ENCODE data around the gene NF2.

Gene NF2

DNA sequence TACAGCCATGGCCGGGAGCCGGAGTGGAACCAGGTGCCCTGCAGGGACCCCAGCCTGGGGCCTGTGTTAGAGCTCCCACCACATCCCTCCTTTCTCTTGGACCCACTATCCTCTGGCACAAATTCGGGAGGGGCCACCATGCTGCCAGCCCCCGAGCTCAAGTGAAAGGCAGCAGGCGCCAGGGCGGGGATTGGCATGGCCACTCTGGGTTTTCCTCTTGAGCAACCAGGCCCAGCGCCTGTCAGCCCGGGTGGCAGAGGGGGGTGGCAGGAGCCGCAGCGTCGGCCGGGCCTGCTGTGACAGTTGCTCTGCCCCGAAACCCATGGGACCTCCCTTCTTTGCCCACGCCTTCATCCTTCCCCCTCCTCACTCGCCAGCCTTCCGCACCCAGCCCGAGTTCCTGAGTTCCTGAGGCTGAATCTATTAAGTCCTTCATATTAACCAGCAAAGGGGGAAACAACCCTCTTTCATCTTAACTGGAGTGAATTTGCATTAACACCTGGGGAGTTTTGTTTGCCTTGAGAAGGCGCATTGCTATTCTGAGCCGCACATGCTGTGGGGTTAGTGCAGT is 99.6 kb downstream of the NF2 start:
- DNase-seq: no peak
- H3K4me3 ChIP-seq (ENCODE audit: low read depth, low read length): no peak overlapping the region
- peaks cover 61% of the 10 kb centered on the region for H3K4me1 ChIP-seq

DNA sequence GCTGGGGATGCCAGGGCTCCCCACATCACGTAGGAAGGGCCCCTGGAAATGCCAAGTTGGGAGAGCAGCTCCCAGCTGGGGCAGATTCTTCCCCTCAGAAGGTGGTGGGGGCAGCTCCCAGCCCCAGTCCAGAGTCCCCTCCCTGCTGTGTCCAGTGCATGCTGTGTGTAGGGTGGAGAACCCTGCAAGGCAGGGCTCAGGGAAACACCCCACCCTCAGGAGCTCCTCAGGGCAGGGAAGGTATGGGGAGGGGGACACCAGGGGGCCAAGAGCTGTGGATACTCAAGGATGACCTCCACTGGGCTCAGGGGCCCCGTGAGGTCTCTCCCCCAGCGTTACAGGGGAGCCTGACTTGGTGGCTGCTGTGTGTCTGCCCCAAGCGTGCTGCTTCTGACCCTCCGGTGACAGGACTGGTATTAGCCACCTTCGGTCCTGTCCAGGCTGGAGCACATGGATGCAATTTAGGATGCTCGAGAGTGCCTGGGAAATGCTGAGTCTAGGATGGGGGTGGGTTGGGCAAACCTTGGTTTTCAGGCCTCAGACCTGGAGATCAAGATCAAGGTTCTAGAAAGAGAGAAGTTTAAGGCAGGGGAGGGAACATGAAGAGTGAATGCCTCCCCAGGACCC is 100.2 kb downstream of the NF2 start:
- Histone ChIP-seq H3K9me3 (no peaks in the 10 kb centered on the region), H3K27me3 (no peaks in the 10 kb centered on the region), H3K4me1 (peaks cover 61% of the 10 kb centered on the region), H3K36me3 (no peaks in the 10 kb centered on the region), H3K4me3 (ENCODE audit: low read depth, low read length) (no peak overlapping the region)
- TF ChIP-seq, protein P1, sequence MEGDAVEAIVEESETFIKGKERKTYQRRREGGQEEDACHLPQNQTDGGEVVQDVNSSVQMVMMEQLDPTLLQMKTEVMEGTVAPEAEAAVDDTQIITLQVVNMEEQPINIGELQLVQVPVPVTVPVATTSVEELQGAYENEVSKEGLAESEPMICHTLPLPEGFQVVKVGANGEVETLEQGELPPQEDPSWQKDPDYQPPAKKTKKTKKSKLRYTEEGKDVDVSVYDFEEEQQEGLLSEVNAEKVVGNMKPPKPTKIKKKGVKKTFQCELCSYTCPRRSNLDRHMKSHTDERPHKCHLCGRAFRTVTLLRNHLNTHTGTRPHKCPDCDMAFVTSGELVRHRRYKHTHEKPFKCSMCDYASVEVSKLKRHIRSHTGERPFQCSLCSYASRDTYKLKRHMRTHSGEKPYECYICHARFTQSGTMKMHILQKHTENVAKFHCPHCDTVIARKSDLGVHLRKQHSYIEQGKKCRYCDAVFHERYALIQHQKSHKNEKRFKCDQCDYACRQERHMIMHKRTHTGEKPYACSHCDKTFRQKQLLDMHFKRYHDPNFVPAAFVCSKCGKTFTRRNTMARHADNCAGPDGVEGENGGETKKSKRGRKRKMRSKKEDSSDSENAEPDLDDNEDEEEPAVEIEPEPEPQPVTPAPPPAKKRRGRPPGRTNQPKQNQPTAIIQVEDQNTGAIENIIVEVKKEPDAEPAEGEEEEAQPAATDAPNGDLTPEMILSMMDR (IDR thresholded peaks at IDR 0.05; ENCODE audit: low read depth, low read length): no peak
- DNase-seq: no peak

More for the DNA sequence above, 99.6 kb downstream of the NF2 start:
- no peaks in the 10 kb centered on the region for H3K9me3 ChIP-seq
- TF ChIP-seq, protein P1 (IDR thresholded peaks at IDR 0.05; ENCODE audit: low read depth, low read length): no peak
- H3K36me3 ChIP-seq: no peaks in the 10 kb centered on the region
- no peaks in the 10 kb centered on the region for H3K27me3 ChIP-seq

DNA sequence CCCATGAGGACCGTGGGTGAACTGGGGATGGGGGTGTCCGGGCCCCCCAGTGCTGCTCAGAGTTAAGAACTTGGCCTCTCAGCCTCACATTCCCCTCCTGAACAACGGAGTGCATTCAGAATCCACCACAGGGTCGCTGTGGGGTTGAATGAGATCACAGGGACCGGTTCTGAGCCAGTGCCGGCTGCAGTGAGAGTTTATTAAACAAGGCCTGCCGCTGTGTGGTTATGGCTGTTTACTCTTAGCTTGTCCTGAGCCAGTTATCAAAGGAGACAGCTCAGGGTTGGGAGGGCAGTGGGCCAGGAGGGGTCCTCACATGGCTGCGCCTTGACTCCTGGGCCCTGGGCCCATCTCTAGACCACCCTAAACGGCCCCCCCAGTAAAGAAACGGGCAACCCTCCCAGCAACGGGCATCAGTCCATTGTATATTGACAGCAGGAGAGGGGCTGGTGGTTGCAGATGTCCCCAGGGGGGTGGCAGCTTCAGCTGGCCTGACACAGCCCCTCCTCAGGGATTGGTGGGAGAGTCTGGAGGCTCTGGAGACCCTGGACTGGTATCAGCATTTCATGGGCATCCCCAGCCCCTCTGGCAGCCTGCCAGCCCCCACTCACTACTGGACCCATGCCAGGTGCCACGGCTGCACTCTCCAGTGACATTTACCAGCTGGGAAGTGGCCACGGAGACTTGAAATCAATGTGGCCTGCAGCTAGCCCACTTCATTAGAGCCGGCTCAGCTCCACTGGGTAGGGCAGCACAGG is 101.3 kb downstream of the NF2 start:
- no peak overlapping the region for H3K4me3 ChIP-seq (ENCODE audit: low read depth, low read length)
- H3K27me3 ChIP-seq: no peaks in the 10 kb centered on the region
- H3K4me1 ChIP-seq: peaks cover 61% of the 10 kb centered on the region
- no peaks in the 10 kb centered on the region for H3K9me3 ChIP-seq
- TF ChIP-seq, protein P1 (IDR thresholded peaks at IDR 0.05; ENCODE audit: low read depth, low read length): no peak
- peak; percentile 86 for DNase-seq
- no peaks in the 10 kb centered on the region for H3K36me3 ChIP-seq

DNA sequence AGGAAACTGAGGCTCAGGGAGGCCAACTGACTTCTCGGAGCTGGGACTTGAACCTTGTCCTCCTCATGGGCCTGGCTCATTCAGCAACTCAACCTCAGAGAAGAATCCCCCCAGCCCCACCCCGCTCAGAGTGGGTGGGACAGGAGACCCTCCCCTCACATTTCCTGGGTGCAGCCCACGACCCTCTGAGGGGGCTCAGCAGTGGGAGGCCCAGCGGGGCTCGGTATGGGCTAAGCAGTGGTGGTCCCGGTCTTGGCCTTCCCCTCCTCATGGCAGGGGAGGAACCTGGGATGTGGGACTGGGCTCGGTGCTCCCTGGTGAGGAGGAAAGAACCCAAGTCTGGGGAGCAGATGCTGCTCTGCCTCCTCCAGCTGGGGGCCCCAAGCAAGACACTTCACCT is 102.2 kb downstream of the NF2 start:
- Histone ChIP-seq H3K4me3 (ENCODE audit: low read depth, low read length) (no peak overlapping the region), H3K4me1 (peaks cover 58% of the 10 kb centered on the region), H3K9me3 (no peaks in the 10 kb centered on the region), H3K36me3 (no peaks in the 10 kb centered on the region), H3K27me3 (no peaks in the 10 kb centered on the region)
- TF ChIP-seq, protein P1 (IDR thresholded peaks at IDR 0.05; ENCODE audit: low read depth, low read length): no peak
- DNase-seq: no peak

DNA sequence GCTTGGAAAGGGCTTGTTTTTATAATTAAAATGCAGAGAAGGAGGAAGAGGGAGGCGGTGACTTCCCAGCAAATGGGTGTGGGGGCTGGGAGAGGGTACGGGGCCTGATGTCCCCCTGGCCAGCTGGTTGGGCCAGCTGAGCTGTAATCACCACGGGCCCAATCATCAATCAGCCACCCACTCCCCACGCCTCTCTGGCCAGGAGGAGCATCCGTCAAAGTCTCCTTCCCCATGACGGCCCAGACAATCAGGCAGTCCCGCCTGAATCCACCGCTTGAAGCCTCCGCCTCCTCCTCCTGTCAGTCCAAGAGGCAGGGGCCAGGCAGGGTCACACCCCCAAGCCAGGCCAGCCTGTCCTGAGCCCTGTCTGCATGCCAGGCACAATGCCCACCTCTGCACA is 103.1 kb downstream of the NF2 start:
- H3K27me3 ChIP-seq: no peaks in the 10 kb centered on the region
- no peaks in the 10 kb centered on the region for H3K36me3 ChIP-seq
- peak; percentile 55 for DNase-seq
- no peak overlapping the region for H3K4me3 ChIP-seq (ENCODE audit: low read depth, low read length)
- H3K9me3 ChIP-seq: no peaks in the 10 kb centered on the region
- TF ChIP-seq, protein P1 (IDR thresholded peaks at IDR 0.05; ENCODE audit: low read depth, low read length): no peak
- H3K4me1 ChIP-seq: peaks cover 55% of the 10 kb centered on the region

DNA sequence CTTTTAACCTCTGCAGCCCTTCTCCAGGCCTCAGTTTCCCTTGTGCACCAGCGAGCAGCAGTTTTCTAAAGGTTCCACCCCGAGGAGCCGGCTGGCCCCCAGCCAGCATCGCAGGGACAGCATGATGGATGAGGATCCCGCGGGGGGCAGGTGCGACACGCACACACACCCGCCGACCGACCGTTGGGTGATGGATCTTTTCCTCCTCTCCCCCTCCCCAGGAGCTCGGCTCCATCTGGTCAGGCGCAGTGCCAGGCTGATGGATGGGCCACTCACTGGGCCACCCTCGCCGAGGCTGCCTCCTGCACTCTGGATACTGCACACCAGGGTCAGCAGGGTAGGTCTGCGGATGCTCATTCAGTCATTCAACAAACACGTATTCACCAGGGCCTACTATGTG is 103.6 kb downstream of the NF2 start:
- peak; percentile 69 for DNase-seq
- no peaks in the 10 kb centered on the region for H3K9me3 ChIP-seq
- H3K27me3 ChIP-seq: no peaks in the 10 kb centered on the region
- TF ChIP-seq, protein P1 (IDR thresholded peaks at IDR 0.05; ENCODE audit: low read depth, low read length): no peak
- peaks cover 53% of the 10 kb centered on the region for H3K4me1 ChIP-seq
- H3K4me3 ChIP-seq (ENCODE audit: low read depth, low read length): no peak overlapping the region
- H3K36me3 ChIP-seq: no peaks in the 10 kb centered on the region

Measured in BE2C (cell line).